ENCODE results near the gene ANXA5. TPM values are rescaled to one million over a fixed set of nuclear protein-coding genes. Genes with fewer than 3 reads are reported as not detected.

Gene ANXA5
- total RNA-seq, 2 experiments from 2014 or later: 50.8 to 55.9 TPM

GRCh38 chr4:121684016-121684415, 12.8 kb downstream of the ANXA5 start:
- no peaks in the 10 kb centered on the region for H3K4me1 ChIP-seq (ENCODE audit: insufficient read depth, low read length)
- no peak for DNase-seq
- ATAC-seq (ENCODE audit: poor library complexity): no peak
- no peaks in the 10 kb centered on the region for H3K9me3 Mint-ChIP-seq
- H3K27me3 ChIP-seq (ENCODE audit: control insufficient read depth in 1 of 2, insufficient read depth in 2 of 2, low read length in 2 of 2): no peaks in the 10 kb centered on the region
- POLR2A ChIA-PET: no interaction called here
- H3K36me3 ChIP-seq (ENCODE audit: insufficient read depth, low read length): peaks cover 46% of the 10 kb centered on the region
- peaks cover 60% of the 10 kb centered on the region for H3K36me3 Mint-ChIP-seq (ENCODE audit: low read depth)
- H3K27ac ChIP-seq (ENCODE audit: low read depth in 1 of 2, low read length in 2 of 2): no peak overlapping the region
- no peaks in the 10 kb centered on the region for H3K4me1 Mint-ChIP-seq (ENCODE audit: low read depth)
- H3K27ac Mint-ChIP-seq: no peak overlapping the region
- CTCF ChIA-PET: no interaction called here
- intact Hi-C loops (cut with DNase I, micrococcal nuclease): no loop called here
- TF ChIP-seq CTCF (IDR thresholded peaks at IDR 0.05): no peak
- H3K4me3 Mint-ChIP-seq: no peak overlapping the region
- no peak overlapping the region for H3K4me3 ChIP-seq (ENCODE audit: low read length)
- no peaks in the 10 kb centered on the region for H3K27me3 Mint-ChIP-seq
- no peaks in the 10 kb centered on the region for H3K9me3 ChIP-seq (ENCODE audit: control insufficient read depth in 1 of 2, insufficient read depth in 1 of 2, low read length in 2 of 2)

GRCh38 chr4:121680571-121680970, 16.2 kb downstream of the ANXA5 start:
- Mint-ChIP-seq H3K9me3 (no peaks in the 10 kb centered on the region), H3K4me1 (ENCODE audit: low read depth) (no peaks in the 10 kb centered on the region), H3K4me3 (no peak overlapping the region), H3K27ac (no peak overlapping the region), H3K36me3 (ENCODE audit: low read depth) (peaks cover 81% of the 10 kb centered on the region), H3K27me3 (no peaks in the 10 kb centered on the region)
- H3K36me3 ChIP-seq (ENCODE audit: insufficient read depth, low read length): peaks cover 71% of the 10 kb centered on the region
- ATAC-seq (ENCODE audit: poor library complexity) (no peak), DNase-seq (no peak)
- POLR2A ChIA-PET: no interaction called here
- no peak overlapping the region for H3K27ac ChIP-seq (ENCODE audit: low read depth in 1 of 2, low read length in 2 of 2)
- intact Hi-C loops (cut with DNase I, micrococcal nuclease): no loop called here
- H3K9me3 ChIP-seq (ENCODE audit: control insufficient read depth in 1 of 2, insufficient read depth in 1 of 2, low read length in 2 of 2): no peaks in the 10 kb centered on the region
- CTCF ChIA-PET: no interaction called here
- H3K4me3 ChIP-seq (ENCODE audit: low read length): no peak overlapping the region
- H3K4me1 ChIP-seq (ENCODE audit: insufficient read depth, low read length): no peaks in the 10 kb centered on the region
- H3K27me3 ChIP-seq (ENCODE audit: control insufficient read depth in 1 of 2, insufficient read depth in 2 of 2, low read length in 2 of 2): no peaks in the 10 kb centered on the region
- no peak for TF ChIP-seq CTCF (IDR thresholded peaks at IDR 0.05)

GRCh38 chr4:121679951-121680350, 16.8 kb downstream of the ANXA5 start:
- ChIA-PET POLR2A (no interaction called here), CTCF (no interaction called here)
- Mint-ChIP-seq H3K4me3 (no peak overlapping the region), H3K4me1 (ENCODE audit: low read depth) (no peaks in the 10 kb centered on the region), H3K27ac (no peak overlapping the region), H3K27me3 (no peaks in the 10 kb centered on the region), H3K36me3 (ENCODE audit: low read depth) (peaks cover 77% of the 10 kb centered on the region), H3K9me3 (no peaks in the 10 kb centered on the region)
- H3K4me3 ChIP-seq (ENCODE audit: low read length): no peak overlapping the region
- no peak for ATAC-seq (ENCODE audit: poor library complexity)
- no peak for DNase-seq
- intact Hi-C loops (cut with DNase I, micrococcal nuclease): no loop called here
- peaks cover 68% of the 10 kb centered on the region for H3K36me3 ChIP-seq (ENCODE audit: insufficient read depth, low read length)
- no peaks in the 10 kb centered on the region for H3K27me3 ChIP-seq (ENCODE audit: control insufficient read depth in 1 of 2, insufficient read depth in 2 of 2, low read length in 2 of 2)
- H3K9me3 ChIP-seq (ENCODE audit: control insufficient read depth in 1 of 2, insufficient read depth in 1 of 2, low read length in 2 of 2): no peaks in the 10 kb centered on the region
- TF ChIP-seq CTCF (IDR thresholded peaks at IDR 0.05): no peak
- H3K27ac ChIP-seq (ENCODE audit: low read depth in 1 of 2, low read length in 2 of 2): no peak overlapping the region
- no peaks in the 10 kb centered on the region for H3K4me1 ChIP-seq (ENCODE audit: insufficient read depth, low read length)

All from CD4-positive, alpha-beta T cell (primary cell).